ACC112 (cell line): ENCODE results near the gene HNRNPUL1.

Experiments
- H2AFZ ChIP-seq: fragments of 200-600 bp; sonication (generic); one replicate; pipeline ENCODE4 v1.6.0; 2017; ENCODE audit warnings: antibody characterized with exemption, low read length; ENCODE audit not compliant: unreplicated experiment
- H3K27ac ChIP-seq: fragments of 200-600 bp; sonication (generic); 2 replicates; pipeline ENCODE4 v1.5.1; 2014; ENCODE audit warnings: low read depth, mild to moderate bottlenecking, antibody characterized with exemption, low read length, moderate library complexity
- H3K27me3 ChIP-seq: fragments of 200-600 bp; sonication (generic); 2 replicates; pipeline ENCODE4 v1.6.1; 2014; ENCODE audit warnings: mild to moderate bottlenecking, antibody characterized with exemption, low read length, moderate library complexity, mixed read lengths; ENCODE audit not compliant: insufficient read depth
- H3K36me3 ChIP-seq: fragments of 200-600 bp; sonication (generic); 2 replicates; pipeline ENCODE4 v1.6.1; 2016; ENCODE audit warnings: mild to moderate bottlenecking, antibody characterized with exemption, low read length, moderate library complexity, mixed read lengths; ENCODE audit not compliant: insufficient read depth
- H3K4me1 ChIP-seq: fragments of 200-600 bp; sonication (generic); one replicate; pipeline ENCODE4 v1.6.1; 2016; ENCODE audit warnings: low read length, mixed read lengths; ENCODE audit not compliant: insufficient read depth, unreplicated experiment, control insufficient read depth
- H3K4me3 ChIP-seq: fragments of 200-600 bp; sonication (generic); 2 replicates; pipeline ENCODE4 v1.5.1; 2014; ENCODE audit warnings: mild to moderate bottlenecking, low read depth, low read length
- H3K79me2 ChIP-seq: fragments of 200-600 bp; sonication (generic); one replicate; pipeline ENCODE4 v1.6.0; 2016; ENCODE audit warnings: low read length; ENCODE audit not compliant: control insufficient read depth, unreplicated experiment, insufficient read depth

Gene HNRNPUL1

DNA sequence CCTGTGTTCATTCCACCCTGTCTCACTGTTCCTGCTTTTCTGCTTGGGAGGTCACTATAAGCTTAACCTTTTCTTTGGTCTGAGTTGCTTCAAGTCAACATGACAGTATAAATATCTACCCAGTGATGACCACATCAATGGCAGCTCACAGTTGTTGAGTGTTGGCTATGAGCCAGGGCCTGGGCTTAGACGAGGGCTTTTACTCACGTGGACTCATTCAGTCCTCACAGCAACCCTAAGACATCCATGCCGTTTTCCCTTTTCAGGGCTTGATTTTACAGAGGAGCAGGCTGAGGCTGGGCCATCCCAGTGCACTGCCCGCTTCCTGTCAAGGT lies 35.5 kb downstream of the HNRNPUL1 start:
- H3K79me2 ChIP-seq = peaks cover 8% of the 10 kb centered on the region
- H3K36me3 ChIP-seq = peaks cover 7% of the 10 kb centered on the region

GRCh38 chr19:41300555-41300954 lies 36.4 kb downstream of the HNRNPUL1 start:
- Histone ChIP-seq H3K36me3 (peaks cover 7% of the 10 kb centered on the region), H3K27ac (no peak overlapping the region), H3K79me2 (peaks cover 8% of the 10 kb centered on the region), H3K4me3 (no peak overlapping the region), H3K27me3 (no peaks in the 10 kb centered on the region), H2AFZ (no peak overlapping the region), H3K4me1 (peaks cover 19% of the 10 kb centered on the region)

More for the DNA sequence above, 35.5 kb downstream of the HNRNPUL1 start:
- H3K4me1 ChIP-seq = peaks cover 19% of the 10 kb centered on the region
- no peaks in the 10 kb centered on the region for H3K27me3 ChIP-seq
- H3K27ac ChIP-seq = peak overlapping the region; percentile 87
- no peak overlapping the region for H2AFZ ChIP-seq
- no peak overlapping the region for H3K4me3 ChIP-seq

GRCh38 chr19:41302624-41303351 lies 38.6 kb downstream of the HNRNPUL1 start:
- H2AFZ ChIP-seq = no peak overlapping the region
- no peak overlapping the region for H3K27ac ChIP-seq
- peaks cover 18% of the 10 kb centered on the region for H3K4me1 ChIP-seq
- H3K4me3 ChIP-seq = no peak overlapping the region
- no peaks in the 10 kb centered on the region for H3K79me2 ChIP-seq
- peaks cover 7% of the 10 kb centered on the region; the same call in 1 of the 2 replicates for H3K36me3 ChIP-seq
- no peaks in the 10 kb centered on the region for H3K27me3 ChIP-seq

GRCh38 chr19:41303954-41304353 lies 39.8 kb downstream of the HNRNPUL1 start:
- H3K36me3 ChIP-seq = peaks cover 7% of the 10 kb centered on the region; the same call in 1 of the 2 replicates
- no peak overlapping the region for H3K27ac ChIP-seq
- no peak overlapping the region for H2AFZ ChIP-seq
- H3K79me2 ChIP-seq = no peaks in the 10 kb centered on the region
- H3K4me3 ChIP-seq = no peak overlapping the region
- peaks cover 13% of the 10 kb centered on the region for H3K4me1 ChIP-seq
- no peaks in the 10 kb centered on the region for H3K27me3 ChIP-seq

DNA sequence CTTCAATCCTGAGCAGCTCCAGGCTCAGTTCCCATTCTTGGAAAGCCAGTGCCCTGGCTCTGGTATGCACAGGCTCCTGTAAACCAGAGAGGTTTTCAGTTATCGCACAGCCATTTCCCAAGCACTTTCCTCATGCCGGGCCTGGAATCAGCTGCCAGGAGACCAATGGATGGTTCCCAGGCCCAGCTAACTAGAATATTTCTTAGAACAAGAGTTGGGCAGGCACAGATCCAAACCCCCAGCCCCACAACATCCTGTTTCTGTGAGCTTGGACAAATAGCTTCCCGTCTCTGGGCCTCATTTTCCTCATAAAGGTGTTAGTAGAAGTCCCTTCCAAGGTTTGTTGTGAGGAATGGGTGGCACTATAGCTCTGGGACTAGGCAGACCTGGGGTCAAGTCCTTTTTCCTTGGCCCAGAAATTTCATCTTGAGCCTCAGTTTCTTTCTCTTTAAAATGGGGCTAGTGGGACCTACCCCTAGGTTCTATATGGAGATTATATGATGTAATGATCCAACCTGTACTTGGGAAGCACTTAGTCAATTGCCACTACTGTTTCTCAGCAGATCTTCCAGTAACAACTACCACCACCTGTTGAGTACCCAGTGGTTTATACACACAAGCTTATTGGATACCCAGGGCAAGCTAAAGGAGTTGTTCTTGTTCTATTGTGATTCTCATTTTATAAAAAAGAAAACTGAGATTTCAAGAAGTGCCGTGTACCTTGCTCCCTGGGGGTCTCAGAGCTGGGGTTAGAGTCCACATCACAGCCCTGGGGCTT lies 40.7 kb downstream of the HNRNPUL1 start:
- Histone ChIP-seq H3K4me3 (no peak overlapping the region), H3K79me2 (no peaks in the 10 kb centered on the region), H3K27me3 (no peaks in the 10 kb centered on the region), H3K36me3 (peaks cover 7% of the 10 kb centered on the region; the same call in 1 of the 2 replicates), H2AFZ (no peak overlapping the region), H3K4me1 (peaks cover 11% of the 10 kb centered on the region), H3K27ac (no peak overlapping the region)

GRCh38 chr19:41305927-41306793 lies 42.0 kb downstream of the HNRNPUL1 start:
- H3K4me1 ChIP-seq = peaks cover 13% of the 10 kb centered on the region
- H3K27me3 ChIP-seq = no peaks in the 10 kb centered on the region
- peaks cover 7% of the 10 kb centered on the region; the same call in 1 of the 2 replicates for H3K36me3 ChIP-seq
- no peak overlapping the region for H3K27ac ChIP-seq
- peaks cover 3% of the 10 kb centered on the region for H3K79me2 ChIP-seq
- H2AFZ ChIP-seq = no peak overlapping the region
- H3K4me3 ChIP-seq = no peak overlapping the region

- 0 out of 2 replicates have a peak, but pooled peaks cover 4% of the 10 kb centered on the region for H3K36me3 ChIP-seq
- peaks cover 5% of the 10 kb centered on the region for H3K79me2 ChIP-seq
- H2AFZ ChIP-seq = no peak overlapping the region
- H3K27ac ChIP-seq = peak overlapping the region; percentile 78; the same call in 1 of the 2 replicates
- H3K4me3 ChIP-seq = no peak overlapping the region
- no peaks in the 10 kb centered on the region for H3K27me3 ChIP-seq
- H3K4me1 ChIP-seq = peaks cover 14% of the 10 kb centered on the region
These were observed 43.1 kb downstream of the HNRNPUL1 start for GRCh38 chr19:41307090-41307875.

- no peak overlapping the region for H2AFZ ChIP-seq
- H3K4me1 ChIP-seq = peaks cover 14% of the 10 kb centered on the region
- H3K27ac ChIP-seq = peak overlapping the region; percentile 78
- no peaks in the 10 kb centered on the region for H3K27me3 ChIP-seq
- H3K79me2 ChIP-seq = peaks cover 8% of the 10 kb centered on the region
- no peak overlapping the region for H3K4me3 ChIP-seq
- 0 out of 2 replicates have a peak, but pooled peaks cover 4% of the 10 kb centered on the region for H3K36me3 ChIP-seq
These were observed 43.8 kb downstream of the HNRNPUL1 start for GRCh38 chr19:41307954-41308449.

DNA sequence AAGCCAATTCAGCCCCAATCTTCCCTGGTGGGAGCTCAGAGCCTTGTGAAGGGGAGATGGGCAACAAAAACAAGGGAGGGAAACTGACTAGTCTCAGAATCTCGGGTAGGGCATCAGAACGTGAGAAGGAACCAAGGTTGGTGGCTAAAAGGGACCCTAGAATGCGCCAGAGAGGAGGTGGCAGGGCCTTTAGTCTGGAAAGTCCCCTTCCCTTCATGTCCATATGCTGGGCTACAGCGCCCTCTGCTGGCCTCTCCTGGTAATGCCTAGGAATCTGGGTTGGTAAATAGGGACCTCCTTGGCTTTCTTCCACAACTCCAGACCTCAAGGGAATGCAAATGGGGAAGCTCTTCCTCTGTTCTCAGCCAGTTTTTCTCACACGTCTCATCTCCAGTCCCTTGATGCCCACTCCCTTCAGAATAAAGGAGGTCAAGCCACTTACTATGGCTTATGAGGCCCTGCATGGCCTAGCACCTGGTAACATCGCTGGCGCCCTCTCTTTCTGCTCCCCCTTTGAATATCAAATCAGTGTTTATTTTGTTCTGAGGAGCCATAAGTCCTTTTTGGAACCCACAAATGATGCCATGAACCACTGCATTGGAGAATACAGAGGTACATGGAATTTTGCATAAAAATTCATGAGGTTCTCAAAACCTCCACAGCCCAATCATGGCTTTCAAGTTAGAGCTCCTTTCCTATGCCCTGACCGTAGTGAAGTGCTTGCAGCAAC lies 44.4 kb downstream of the HNRNPUL1 start:
- H2AFZ ChIP-seq = no peak overlapping the region
- H3K4me3 ChIP-seq = peak overlapping the region; percentile 95
- peaks cover 10% of the 10 kb centered on the region for H3K79me2 ChIP-seq
- 0 out of 2 replicates have a peak, but pooled peaks cover 4% of the 10 kb centered on the region for H3K36me3 ChIP-seq
- H3K4me1 ChIP-seq = peaks cover 14% of the 10 kb centered on the region
- H3K27me3 ChIP-seq = no peaks in the 10 kb centered on the region
- peak overlapping the region; percentile 90 for H3K27ac ChIP-seq
